Esophagus mucosa (tissue), 1 donor: ENCODE results near the gene KRTAP20-2. TPM values are rescaled to one million over a fixed set of nuclear protein-coding genes. Genes with fewer than 3 reads are reported as not detected.

Source experiments
- ATAC-seq: fragments of 200-7000 bp; cut with Tn5 transposase; one replicate; pipeline ENCODE4 v1.9.1; 2020
- total RNA-seq: library from RNA; stranded (reverse); gene quantifications from one replicate; pipeline ENCODE4 v1.2.4, GENCODE V29; 2023
- donor health status: DM: yes; HTN: yes; CAD: no.

The KRTAP20-2 gene
- not detected for total RNA-seq

DNA sequence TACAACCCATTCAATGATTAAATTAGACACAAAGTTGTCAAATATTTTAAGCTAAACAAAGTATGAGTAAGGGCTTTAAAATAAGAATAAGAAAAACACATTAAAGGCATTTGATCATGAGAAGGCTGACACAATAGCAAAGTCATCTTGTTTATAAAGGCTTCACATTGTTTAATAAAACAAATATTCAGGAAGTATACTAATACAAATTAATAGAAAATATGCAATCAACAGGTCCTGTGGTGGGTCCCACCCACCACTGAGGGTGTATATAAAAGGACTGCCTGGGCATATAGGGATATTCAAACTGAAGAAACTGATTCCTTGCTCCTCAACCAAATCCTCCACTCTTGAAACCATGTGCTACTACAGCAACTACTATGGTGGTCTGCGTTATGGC, at the start of gene KRTAP20-2:
KRTAP20-2 (plus strand) TSS at position 301 of the 400 bp plus-strand sequence; CDS start at position 359, 58 bp downstream.
- no peak for ATAC-seq

DNA sequence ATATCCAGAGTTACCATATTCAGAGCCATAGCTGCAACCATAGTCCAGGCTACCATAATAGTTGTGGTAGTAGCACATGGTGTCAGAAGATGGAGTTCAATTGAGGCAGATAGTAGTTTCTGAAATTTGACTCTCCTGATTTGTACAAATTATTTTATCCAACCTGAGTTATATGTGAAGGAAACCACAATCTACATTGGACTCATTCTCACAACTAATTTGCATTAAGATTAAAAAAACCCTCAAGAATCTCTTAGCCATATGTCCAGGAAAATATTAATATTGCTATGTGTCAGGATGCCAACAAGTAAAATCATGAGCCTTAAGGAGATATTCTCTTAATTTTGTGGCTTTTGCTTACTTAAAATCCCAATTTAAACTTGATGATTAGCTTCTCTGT, 44.7 kb upstream of the KRTAP20-2 start, which contains the start of gene KRTAP22-2:
KRTAP22-2 (minus strand) TSS at position 101 of the 400 bp plus-strand sequence.
- ATAC-seq = no peak

- ATAC-seq = no peak
These were observed 42.9 kb upstream of the KRTAP20-2 start, which contains the start of gene KRTAP6-3 for GRCh38 chr21:30592140-30592539. Gene KRTAP6-3, plus strand, starts transcription at chr21:30592440. Its CDS starts 6 bp downstream, at chr21:30592446.

GRCh38 chr21:30598802-30599201, 36.2 kb upstream of the KRTAP20-2 start, which contains the start of gene KRTAP6-2:
Gene KRTAP6-2, minus strand, starts transcription at chr21:30598902. Its CDS starts 28 bp downstream, at chr21:30598874.
- ATAC-seq = no peak

DNA sequence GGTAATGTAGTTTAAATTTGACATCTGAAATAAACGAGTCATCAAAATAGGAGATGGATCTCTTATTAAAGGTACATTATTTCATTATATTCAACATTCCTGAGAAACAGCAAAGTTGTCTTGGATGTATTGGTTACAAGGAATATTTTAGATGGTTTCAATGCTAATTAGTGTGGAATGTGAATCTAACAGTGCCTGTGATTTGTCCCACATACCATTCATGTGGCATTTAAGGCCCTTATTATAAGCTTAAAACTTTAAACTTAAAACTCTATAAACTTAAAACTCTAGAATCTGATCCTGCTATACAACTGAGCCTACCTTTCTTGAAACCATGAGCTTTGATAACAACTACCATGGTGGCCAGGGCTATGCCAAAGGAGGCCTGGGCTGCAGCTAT, 34.2 kb upstream of the KRTAP20-2 start, which contains the start of gene KRTAP22-1:
KRTAP22-1 (plus strand) TSS at position 301 of the 400 bp plus-strand sequence.
- ATAC-seq = no peak

DNA sequence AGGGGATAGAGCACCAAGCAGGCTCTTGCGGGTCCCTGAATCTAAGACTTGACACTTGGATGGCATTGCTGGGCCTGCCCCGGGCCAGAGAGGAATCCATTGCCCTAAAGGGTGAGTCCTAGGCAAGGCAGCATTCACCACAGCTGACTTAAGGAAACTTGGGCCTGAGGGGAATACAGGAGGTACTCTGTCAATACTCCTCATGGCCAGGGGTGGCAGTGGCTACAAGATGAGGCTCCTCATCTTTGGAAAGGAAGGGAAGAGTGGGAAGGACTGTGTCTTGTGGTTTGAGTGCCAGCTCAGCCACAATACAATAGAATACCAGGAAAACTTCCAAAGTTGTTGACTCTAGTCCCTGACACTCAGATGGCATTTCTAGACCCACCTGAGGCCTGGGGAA, 29.0 kb upstream of the KRTAP20-2 start:
- no peak for ATAC-seq

- ATAC-seq = no peak
These were observed 22.9 kb upstream of the KRTAP20-2 start for GRCh38 chr21:30612132-30612531.

- ATAC-seq = no peak
These were observed 21.2 kb upstream of the KRTAP20-2 start, which contains the start of gene KRTAP6-1 for GRCh38 chr21:30613836-30614235. Gene KRTAP6-1, minus strand, starts transcription at chr21:30613930. Its CDS starts 26 bp downstream, at chr21:30613904.

GRCh38 chr21:30615199-30615598, 19.8 kb upstream of the KRTAP20-2 start:
- ATAC-seq = no peak

DNA sequence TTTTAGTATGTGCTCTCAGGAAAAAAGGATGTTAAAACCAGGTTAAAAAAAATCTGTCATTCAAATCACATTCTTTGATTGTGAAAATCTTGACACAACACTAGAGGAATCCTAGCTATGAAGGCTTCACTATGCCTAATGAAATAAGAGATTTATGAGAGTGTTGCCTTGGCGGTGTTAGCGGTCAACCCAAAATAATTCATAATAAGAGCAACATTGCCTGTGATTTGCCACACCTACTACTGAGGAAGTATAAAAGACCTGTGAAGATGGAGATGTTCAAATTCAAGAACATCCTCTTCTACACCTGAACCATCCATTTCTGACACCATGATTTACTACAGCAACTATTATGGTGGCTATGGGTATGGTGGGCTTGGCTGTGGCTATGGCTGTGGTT, 18.9 kb upstream of the KRTAP20-2 start, which contains the start of gene KRTAP20-1:
KRTAP20-1 (plus strand) TSS at position 301 of the 400 bp plus-strand sequence; CDS start at position 331, 30 bp downstream.
- ATAC-seq = no peak

DNA sequence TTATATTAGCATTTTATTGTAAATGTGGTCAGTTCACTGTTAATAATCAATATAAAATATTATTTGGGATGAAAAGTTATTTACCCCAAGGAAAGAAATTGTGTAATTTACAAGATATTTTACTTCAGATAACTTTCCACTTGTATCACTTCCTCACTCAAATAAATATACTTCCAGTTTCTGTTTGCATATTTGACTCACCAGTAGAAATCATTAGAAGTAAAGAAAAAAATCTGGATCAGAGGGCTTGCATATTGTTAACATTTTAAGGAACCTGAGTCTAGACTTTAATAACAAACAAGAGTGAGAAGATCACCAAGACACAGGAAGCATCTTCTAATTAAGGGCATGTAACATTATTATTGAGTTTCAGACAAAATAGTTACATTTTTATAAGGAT, 14.9 kb upstream of the KRTAP20-2 start:
- ATAC-seq = no peak

DNA sequence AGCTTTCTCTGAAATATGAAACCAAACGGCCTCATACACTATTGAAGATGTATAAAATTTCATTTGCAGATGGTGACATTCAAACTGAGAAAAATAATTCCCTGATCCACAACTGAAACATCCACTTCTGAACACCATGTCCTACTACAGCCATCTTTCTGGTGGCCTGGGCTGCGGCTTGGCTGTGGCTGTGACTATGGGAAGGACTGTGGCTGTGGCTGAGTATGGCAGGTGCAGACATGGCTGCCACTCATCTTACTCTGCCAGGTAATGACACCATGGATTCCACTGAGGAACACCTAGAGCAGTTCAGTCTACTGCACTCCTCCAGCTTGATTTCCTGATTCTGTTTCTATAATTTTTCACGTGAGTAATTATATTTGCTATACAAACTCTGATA, 14.5 kb upstream of the KRTAP20-2 start, which contains the start of gene KRTAP20-4:
KRTAP20-4 (plus strand) TSS at position 106 of the 400 bp plus-strand sequence.
- ATAC-seq = no peak

DNA sequence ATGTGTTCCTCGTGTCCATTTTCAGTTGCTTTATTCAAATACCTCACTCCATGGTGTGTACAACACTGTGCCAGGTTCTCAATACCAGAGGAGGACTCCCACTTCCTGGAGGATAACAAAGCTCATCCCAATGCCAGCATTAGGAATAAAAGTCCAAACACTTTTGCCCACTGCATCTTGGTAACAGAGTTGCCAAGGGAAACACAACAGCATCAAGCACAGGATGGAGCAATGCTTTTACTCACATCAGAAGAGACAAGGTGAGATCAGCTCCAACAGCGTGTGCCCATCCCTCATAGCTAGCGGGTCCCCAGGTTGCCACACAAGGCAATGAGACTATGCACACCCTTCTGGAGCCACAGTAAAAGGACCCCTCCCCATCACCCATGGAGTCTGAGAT, 11.6 kb upstream of the KRTAP20-2 start:
- ATAC-seq = no peak

GRCh38 chr21:30625449-30626165, 9.4 kb upstream of the KRTAP20-2 start:
- no peak for ATAC-seq

GRCh38 chr21:30628109-30628508, 6.9 kb upstream of the KRTAP20-2 start:
- ATAC-seq = no peak

DNA sequence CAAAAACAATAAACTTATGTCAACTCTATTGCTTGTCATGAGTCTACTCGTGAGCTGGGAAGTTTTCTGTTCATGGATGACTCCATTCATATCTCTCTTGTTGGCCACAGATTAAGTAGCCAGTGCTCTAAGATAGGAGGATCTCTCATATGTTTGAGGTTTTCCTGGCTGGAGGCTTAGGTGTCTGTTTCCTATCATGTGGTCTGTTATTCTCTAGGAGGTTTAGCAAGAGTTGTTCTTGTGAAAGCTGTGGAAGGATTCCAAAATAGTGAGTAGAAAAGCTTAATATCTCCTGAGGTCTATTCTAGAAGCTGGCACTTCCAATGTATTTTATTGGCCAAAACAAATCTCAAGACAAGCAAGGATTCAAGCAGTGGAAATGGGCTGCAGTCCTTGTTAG, 5.8 kb upstream of the KRTAP20-2 start:
- no peak for ATAC-seq

GRCh38 chr21:30638686-30639085, 3.7 kb downstream of the KRTAP20-2 start:
- ATAC-seq = no peak

- ATAC-seq = no peak
These were observed 7.6 kb downstream of the KRTAP20-2 start, which contains the start of gene KRTAP20-3 for GRCh38 chr21:30642564-30642963. Gene KRTAP20-3, plus strand, starts transcription at chr21:30642864.

DNA sequence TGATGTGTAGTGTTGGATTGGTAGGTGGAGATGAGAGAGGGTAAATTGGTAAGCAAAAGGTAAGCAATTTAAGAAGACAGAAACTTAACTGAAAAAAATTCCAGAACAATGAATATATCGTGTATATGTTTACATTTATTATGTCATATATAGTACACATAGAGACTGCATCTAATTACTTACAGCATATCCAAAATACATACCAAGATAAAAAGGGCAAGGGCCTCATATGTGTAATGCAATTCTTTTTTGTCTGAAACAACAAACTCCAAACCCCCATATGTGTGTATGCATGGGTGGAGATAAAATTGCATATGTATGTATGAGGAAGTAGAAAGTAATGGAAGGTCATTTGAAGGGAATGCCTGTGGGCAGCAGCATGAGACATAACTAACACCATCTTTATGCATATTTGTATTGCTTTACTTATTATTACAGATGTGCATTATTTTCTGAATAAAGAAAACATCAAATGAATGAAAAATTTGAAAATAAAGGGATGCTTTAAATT, 12.0 kb downstream of the KRTAP20-2 start:
- ATAC-seq = no peak

DNA sequence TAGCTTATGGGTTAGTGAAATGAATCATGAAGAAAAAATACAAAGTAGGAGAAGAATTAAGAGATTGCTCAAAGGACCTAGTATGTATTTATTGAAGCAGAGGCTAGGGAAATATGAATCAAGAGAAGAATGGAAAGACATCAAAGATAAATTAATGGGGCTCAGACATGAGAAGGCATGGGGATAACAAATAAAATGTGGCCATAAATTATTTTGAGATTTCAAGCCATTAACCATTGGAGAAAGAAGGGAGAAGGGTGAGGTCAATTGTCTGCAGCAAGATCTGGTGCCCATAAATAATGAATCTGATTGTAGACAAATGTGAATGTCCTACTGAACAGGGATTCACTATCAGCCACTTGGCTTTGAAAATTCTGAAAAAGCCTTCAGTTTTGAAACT, 17.9 kb downstream of the KRTAP20-2 start:
- no peak for ATAC-seq

DNA sequence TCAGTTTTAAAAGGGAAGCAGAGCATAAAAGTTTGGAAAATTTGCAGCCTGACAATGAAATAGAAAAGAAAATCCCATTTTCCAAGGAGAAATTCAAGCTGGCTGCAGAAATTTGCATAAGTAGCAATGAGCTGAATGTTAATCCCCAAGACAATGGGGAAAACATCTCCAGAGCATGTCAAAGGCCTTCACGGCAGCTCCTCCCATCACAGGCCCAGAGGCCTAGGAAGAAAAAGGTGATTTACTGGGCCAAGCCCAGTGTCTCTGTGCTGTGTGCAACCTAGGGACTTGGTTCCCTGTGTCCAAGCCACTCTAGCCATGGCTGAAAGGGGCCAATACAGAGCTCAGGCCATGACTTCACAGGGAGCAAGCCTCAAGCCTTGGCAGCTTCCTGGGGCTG, 33.8 kb downstream of the KRTAP20-2 start:
- no peak for ATAC-seq

- ATAC-seq = no peak
These were observed 38.1 kb downstream of the KRTAP20-2 start for GRCh38 chr21:30672985-30673650.

DNA sequence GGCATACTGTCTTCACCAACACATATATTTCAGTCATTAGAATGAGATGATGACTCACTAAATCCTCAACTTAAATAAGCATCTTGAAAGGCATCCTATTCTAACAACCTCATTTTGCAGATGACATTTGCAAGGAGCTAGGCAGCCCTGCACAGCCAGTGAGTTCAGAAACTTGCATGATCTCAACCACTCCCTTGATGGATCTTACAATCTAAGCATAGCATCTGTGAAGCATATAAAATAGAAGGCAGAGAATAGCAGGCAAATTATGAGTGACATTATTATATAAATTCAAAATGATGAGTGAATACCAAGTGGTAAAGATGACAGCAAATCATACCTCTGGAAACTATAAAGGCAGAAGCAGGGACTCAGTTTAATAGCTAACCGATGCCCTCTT, 39.3 kb downstream of the KRTAP20-2 start:
- ATAC-seq = no peak
